Prostate gland (tissue), 2 donors: Measurements from ENCODE around the gene RNF41. TPM values are rescaled to one million over a fixed set of nuclear protein-coding genes. Genes with fewer than 3 reads are reported as not detected.

Source experiments
- DNase-seq: peaks from one replicate; pipeline ENCODE4 v3.0.0-alpha.2; 2019; ENCODE audit warnings: low spot score
- H3K27ac ChIP-seq, 2 donors: fragments of 200-600 bp; sonication (generic); 2 replicates each; pipeline ENCODE4 v1.5.1; 2017 to 2019
- H3K27me3 ChIP-seq: fragments of 200-600 bp; sonication (generic); replicated peaks from 2 replicates; pipeline ENCODE4 v1.5.1; 2019; ENCODE audit not compliant: insufficient read depth
- H3K36me3 ChIP-seq, 2 donors: fragments of 200-600 bp; sonication (generic); 1 replicate in 1 of 2; 2 replicates in 1 of 2; pipeline versions ENCODE4 v1.5.1 to v1.8.1; 2017 to 2019
- H3K4me1 ChIP-seq: fragments of 200-600 bp; sonication (generic); replicated peaks from 2 replicates; pipeline ENCODE4 v1.5.1; 2019
- H3K4me3 ChIP-seq, 2 donors: fragments of 200-600 bp; sonication (generic); 2 replicates each; pipeline ENCODE4 v1.5.1; 2017 to 2019
- H3K9me3 ChIP-seq: fragments of 200-600 bp; sonication (generic); 2 replicates; pipeline ENCODE4 v1.5.1; 2017
- POLR2A ChIP-seq: fragments of 450-650 bp; IDR thresholded peaks from one replicate; pipeline ENCODE4 v1.6.1; 2016; ENCODE audit warnings: antibody characterized with exemption, mild to moderate bottlenecking
- POLR2AphosphoS5 ChIP-seq: sonication (generic); formaldehyde crosslinking; IDR thresholded peaks from one replicate; pipeline ENCODE4 v1.6.1; 2017; ENCODE audit warnings: antibody characterized with exemption
- WGBS: methylation state at CpG from one replicate; pipeline ENCODE4 v1.1.5; 2018; 5-methylcytosine and 5-hydroxymethylcytosine counted together
- intact Hi-C: fragments of 100-400 bp; cut with DNase I; formaldehyde crosslinking; loops from one replicate; pipeline ENCODE4 v1.14.2; 2022
- total RNA-seq, 2 donors: library from RNA; depleted of rRNA; stranded (reverse); fragments of >200 nt; gene quantifications; one replicate each; pipeline ENCODE4 v1.1.0, GENCODE V29; 2016
- TF ChIP-seq, protein P1 (sequence below), 4 experiments: fragments of 200-600 bp in 2 of 4; fragments of 450-650 bp in 2 of 4; sonication (generic) in 2 of 4; IDR thresholded peaks; 1 replicate in 3 of 4; 2 replicates in 1 of 4; pipeline ENCODE4 v1.5.1; 2016 to 2019; ENCODE audit warnings: antibody characterized with exemption in 4 of 4, mild to moderate bottlenecking in 2 of 4, moderate library complexity in 2 of 4

Gene RNF41
- total RNA-seq, 2 donors from 2014 or later = 74.4 to 90.4 TPM

DNA sequence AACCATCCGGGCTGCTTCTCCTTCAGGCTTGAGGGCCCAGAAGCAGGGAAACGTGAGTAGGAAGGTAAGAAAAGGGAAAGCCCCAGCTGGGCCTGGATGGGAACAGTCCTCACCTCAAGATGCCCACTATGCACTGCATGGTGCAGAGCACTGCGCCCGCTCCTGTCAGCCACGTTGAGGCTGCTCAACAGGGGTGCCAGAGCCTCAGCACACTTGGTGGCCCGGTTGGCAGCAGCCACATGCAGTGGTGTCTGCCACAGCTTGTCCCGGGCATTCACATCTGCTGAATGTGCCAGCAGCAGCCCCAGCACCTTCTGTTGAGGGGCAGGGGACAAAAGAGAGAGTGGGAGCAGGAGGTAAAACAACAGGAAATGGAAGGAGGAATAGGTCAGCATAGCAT, 33.9 kb upstream of the RNF41 start:
- TF ChIP-seq, protein P1, sequence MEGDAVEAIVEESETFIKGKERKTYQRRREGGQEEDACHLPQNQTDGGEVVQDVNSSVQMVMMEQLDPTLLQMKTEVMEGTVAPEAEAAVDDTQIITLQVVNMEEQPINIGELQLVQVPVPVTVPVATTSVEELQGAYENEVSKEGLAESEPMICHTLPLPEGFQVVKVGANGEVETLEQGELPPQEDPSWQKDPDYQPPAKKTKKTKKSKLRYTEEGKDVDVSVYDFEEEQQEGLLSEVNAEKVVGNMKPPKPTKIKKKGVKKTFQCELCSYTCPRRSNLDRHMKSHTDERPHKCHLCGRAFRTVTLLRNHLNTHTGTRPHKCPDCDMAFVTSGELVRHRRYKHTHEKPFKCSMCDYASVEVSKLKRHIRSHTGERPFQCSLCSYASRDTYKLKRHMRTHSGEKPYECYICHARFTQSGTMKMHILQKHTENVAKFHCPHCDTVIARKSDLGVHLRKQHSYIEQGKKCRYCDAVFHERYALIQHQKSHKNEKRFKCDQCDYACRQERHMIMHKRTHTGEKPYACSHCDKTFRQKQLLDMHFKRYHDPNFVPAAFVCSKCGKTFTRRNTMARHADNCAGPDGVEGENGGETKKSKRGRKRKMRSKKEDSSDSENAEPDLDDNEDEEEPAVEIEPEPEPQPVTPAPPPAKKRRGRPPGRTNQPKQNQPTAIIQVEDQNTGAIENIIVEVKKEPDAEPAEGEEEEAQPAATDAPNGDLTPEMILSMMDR (IDR thresholded peaks at IDR 0.05) = no peak
- TF ChIP-seq POLR2AphosphoS5 (no peak), POLR2A (no peak)
- DNase-seq = no peak
- Histone ChIP-seq H3K4me3 (no peak overlapping the region), H3K27me3 (no peaks in the 10 kb centered on the region), H3K4me1 (peaks cover 6% of the 10 kb centered on the region), H3K36me3 (peaks cover 6 to 27% of the 10 kb centered on the region in 2 donors), H3K9me3 (no peaks in the 10 kb centered on the region), H3K27ac (no peak overlapping the region)
- intact Hi-C loops = no loop called here
- WGBS = 76% methylated on average over 7 of the region's 7 CpGs

DNA sequence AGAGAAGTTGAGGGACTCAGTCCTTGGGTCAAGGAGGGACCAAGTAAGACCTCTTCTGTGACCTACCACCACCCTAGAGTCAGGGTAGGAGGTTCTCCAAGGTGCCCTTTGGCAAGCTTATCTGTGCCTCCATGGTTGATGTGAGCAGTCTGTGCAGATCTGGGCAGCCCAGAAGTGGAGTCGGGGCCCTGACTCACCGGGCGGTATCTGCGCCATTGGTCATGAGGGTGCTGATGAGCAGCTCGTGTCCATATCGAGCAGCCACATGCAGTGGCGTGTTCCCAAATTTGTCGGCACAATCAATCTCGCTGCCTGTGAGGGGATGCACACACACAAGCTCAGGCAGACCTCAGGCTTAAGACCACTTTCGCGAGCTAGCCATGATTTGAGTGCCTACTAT, 31.4 kb upstream of the RNF41 start:
- DNase-seq = no peak
- intact Hi-C loops = no loop called here
- no peaks in the 10 kb centered on the region for H3K9me3 ChIP-seq
- no peak overlapping the region for H3K4me3 ChIP-seq
- WGBS = 91% methylated on average over 11 of the region's 11 CpGs
- peaks cover 6% of the 10 kb centered on the region for H3K4me1 ChIP-seq
- H3K27ac ChIP-seq = no peak overlapping the region
- no peaks in the 10 kb centered on the region for H3K27me3 ChIP-seq
- TF ChIP-seq POLR2A (no peak), POLR2AphosphoS5 (no peak)
- TF ChIP-seq, protein P1 (IDR thresholded peaks at IDR 0.05) = no peak
- peaks cover 6 to 35% of the 10 kb centered on the region in 2 donors for H3K36me3 ChIP-seq

DNA sequence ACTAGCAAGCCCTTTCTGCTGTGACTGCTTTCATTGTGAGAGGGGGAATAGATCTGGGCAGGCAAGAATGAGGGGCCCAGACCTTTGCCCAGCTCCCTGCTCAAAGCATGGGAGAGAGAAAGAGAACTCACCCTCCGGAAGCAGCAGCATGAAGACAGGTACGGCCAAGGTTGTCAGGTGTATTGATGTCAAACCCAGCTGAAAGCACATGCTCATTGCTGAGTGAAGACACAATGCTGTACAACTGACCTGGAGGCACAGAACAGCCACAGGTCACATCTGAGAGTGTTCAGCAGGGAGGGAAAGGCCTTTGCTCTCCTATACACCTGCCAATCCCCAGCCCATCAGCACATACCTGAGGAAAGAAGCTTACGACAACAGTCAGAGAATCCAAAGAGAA, 30.9 kb upstream of the RNF41 start:
- no peaks in the 10 kb centered on the region for H3K9me3 ChIP-seq
- peaks cover 6% of the 10 kb centered on the region for H3K4me1 ChIP-seq
- TF ChIP-seq POLR2A (no peak), POLR2AphosphoS5 (no peak)
- TF ChIP-seq, protein P1 (IDR thresholded peaks at IDR 0.05) = no peak
- no peak for DNase-seq
- intact Hi-C loops = no loop called here
- WGBS = 87% methylated on average over 3 of the region's 3 CpGs
- no peaks in the 10 kb centered on the region for H3K27me3 ChIP-seq
- H3K36me3 ChIP-seq = peaks cover 6 to 40% of the 10 kb centered on the region in 2 donors
- no peak overlapping the region for H3K4me3 ChIP-seq
- no peak overlapping the region for H3K27ac ChIP-seq

DNA sequence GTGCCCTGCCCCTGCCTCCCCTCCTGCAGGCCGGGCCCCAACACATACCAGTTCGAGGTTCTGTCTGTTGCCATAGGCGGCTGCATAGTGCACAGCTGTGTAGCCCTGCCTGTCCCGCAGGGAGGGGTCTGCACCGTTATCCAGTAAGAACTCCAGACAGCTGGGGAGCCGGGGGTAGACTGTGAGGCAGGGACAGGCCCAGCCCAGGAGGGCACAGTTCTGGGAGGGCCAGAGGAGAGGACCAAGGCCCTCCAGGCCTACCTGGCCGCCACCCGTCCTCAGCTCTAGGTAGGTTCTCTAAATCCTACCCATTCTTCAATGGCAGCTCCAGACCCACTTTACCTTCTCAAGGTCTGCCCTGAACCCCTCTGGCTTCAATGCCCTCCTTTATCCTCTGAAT, 27.0 kb upstream of the RNF41 start:
- H3K4me1 ChIP-seq = no peaks in the 10 kb centered on the region
- TF ChIP-seq, protein P1 (IDR thresholded peaks at IDR 0.05) = no peak
- TF ChIP-seq POLR2A = no peak
- TF ChIP-seq POLR2AphosphoS5 = no peak
- no peaks in the 10 kb centered on the region for H3K9me3 ChIP-seq
- no peak overlapping the region for H3K27ac ChIP-seq
- 93% methylated on average over 8 of the region's 8 CpGs for WGBS
- intact Hi-C loops = no loop called here
- peaks cover 26 to 53% of the 10 kb centered on the region in 2 donors for H3K36me3 ChIP-seq
- DNase-seq = no peak
- H3K4me3 ChIP-seq = no peak overlapping the region
- H3K27me3 ChIP-seq = no peaks in the 10 kb centered on the region

DNA sequence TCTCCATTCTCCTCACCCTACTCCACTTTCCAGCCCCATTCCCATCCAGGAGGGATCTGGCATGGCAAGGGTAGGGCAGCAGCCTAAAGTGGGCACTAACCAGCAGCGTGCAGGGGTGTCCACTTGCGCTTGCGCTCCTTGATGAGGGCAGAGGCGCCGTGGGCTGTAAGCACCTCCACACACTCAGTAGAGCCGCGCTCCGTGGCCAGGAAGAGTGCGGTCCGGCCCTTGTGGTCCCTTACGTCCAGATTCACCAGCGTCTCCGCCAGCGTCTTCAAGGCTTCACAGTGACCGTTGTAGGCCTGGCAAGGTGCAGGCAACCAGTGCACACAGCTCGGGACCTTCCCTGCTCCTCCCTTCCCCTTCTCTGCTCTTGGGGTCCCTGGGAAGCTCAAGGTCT, 26.2 kb upstream of the RNF41 start:
- intact Hi-C loops = no loop called here
- H3K27ac ChIP-seq = no peak overlapping the region
- TF ChIP-seq POLR2AphosphoS5 (no peak), POLR2A (no peak)
- TF ChIP-seq, protein P1 (IDR thresholded peaks at IDR 0.05) = no peak
- 93% methylated on average over 16 of the region's 16 CpGs for WGBS
- H3K4me3 ChIP-seq = no peak overlapping the region
- no peaks in the 10 kb centered on the region for H3K4me1 ChIP-seq
- no peak for DNase-seq
- H3K27me3 ChIP-seq = no peaks in the 10 kb centered on the region
- no peaks in the 10 kb centered on the region for H3K9me3 ChIP-seq
- H3K36me3 ChIP-seq = peaks cover 30 to 52% of the 10 kb centered on the region in 2 donors
